Colonic mucosa (tissue), 4 donors: Measurements from ENCODE around the gene SAA4. TPM values are rescaled to one million over a fixed set of nuclear protein-coding genes. Genes with fewer than 3 reads are reported as not detected.
"Not testable (repeated sequence)": the region's sequence is repeated elsewhere in the genome, so short reads cannot be mapped to it uniquely, and the experiment has no call there.

Source experiments
- DNase-seq: peaks from one replicate; pipeline ENCODE4 v3.0.0-alpha.2; 2020
- H3K27ac ChIP-seq: fragments of 200-600 bp; one replicate; pipeline ENCODE4 v1.8.0; 2021
- H3K27me3 ChIP-seq: fragments of 200-600 bp; one replicate; pipeline ENCODE4 v1.8.0; 2021
- H3K36me3 ChIP-seq: fragments of 200-600 bp; one replicate; pipeline ENCODE4 v1.8.0; 2021
- H3K4me1 ChIP-seq: fragments of 200-600 bp; one replicate; pipeline ENCODE4 v1.8.0; 2021; ENCODE audit warnings: mild to moderate bottlenecking
- H3K4me3 ChIP-seq: fragments of 200-600 bp; one replicate; pipeline ENCODE4 v1.8.0; 2021
- H3K9ac ChIP-seq, 2 donors: one replicate each; pipeline ENCODE4 v1.7.0; 2013; ENCODE audit warnings: control low read depth in 2 of 2, low read depth in 2 of 2, low read length in 2 of 2
- H3K9me3 ChIP-seq: fragments of 200-600 bp; one replicate; pipeline ENCODE4 v1.8.0; 2021
- intact Hi-C: fragments of 100-400 bp; cut with DNase I; formaldehyde crosslinking; loops from one replicate; pipeline ENCODE4 v1.14.1; 2022
- total RNA-seq, 2 donors: library from RNA; stranded (reverse); fragmentation: NEBNext Ultra II Directional in 1 of 2; extraction: Animal tissue kit (Norgen Biotek cat#: 25700) in 1 of 2; gene quantifications; one replicate each; pipeline ENCODE4 v1.2.1, GENCODE V29; 2021
- TF ChIP-seq, protein P1 (sequence below): fragments of 200-600 bp; IDR thresholded peaks from one replicate; pipeline ENCODE4 v1.8.0; 2022; ENCODE audit warnings: antibody characterized with exemption, mild to moderate bottlenecking
- donor health status: healthy.
- donor health status: DM: no; HTN: no; CAD: no.
- donor health status: DM: no; HTN: no; CAD: no.

SAA4 gene
- total RNA-seq, 2 donors from 2014 or later = 0.86 TPM; not detected in 1

DNA sequence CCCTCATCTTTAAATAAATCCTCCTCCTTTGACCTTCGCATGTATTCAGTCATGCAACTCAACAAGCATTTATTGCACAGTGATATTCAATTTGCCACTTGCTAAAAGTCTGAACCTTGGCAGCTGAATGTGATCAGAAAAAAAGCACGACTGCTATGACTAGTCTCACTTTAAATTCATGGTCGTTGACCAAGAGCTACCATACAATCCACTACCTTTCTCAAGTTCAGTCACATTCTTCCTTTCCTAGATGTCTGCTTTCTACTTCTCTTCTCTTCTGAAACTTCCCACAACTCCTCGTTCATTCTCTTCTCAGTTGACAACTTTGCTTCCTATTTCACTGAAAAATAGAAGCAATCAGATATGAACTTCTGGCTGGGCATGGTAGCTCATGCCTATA is 27.4 kb upstream of the SAA4 start:
- H3K4me3 ChIP-seq = no peak overlapping the region
- H3K27me3 ChIP-seq = no peaks in the 10 kb centered on the region
- H3K27ac ChIP-seq = no peak overlapping the region
- no peaks in the 10 kb centered on the region for H3K9me3 ChIP-seq
- DNase-seq = no peak
- intact Hi-C loops = no loop called here
- TF ChIP-seq, protein P1, sequence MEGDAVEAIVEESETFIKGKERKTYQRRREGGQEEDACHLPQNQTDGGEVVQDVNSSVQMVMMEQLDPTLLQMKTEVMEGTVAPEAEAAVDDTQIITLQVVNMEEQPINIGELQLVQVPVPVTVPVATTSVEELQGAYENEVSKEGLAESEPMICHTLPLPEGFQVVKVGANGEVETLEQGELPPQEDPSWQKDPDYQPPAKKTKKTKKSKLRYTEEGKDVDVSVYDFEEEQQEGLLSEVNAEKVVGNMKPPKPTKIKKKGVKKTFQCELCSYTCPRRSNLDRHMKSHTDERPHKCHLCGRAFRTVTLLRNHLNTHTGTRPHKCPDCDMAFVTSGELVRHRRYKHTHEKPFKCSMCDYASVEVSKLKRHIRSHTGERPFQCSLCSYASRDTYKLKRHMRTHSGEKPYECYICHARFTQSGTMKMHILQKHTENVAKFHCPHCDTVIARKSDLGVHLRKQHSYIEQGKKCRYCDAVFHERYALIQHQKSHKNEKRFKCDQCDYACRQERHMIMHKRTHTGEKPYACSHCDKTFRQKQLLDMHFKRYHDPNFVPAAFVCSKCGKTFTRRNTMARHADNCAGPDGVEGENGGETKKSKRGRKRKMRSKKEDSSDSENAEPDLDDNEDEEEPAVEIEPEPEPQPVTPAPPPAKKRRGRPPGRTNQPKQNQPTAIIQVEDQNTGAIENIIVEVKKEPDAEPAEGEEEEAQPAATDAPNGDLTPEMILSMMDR = no peak
- no peaks in the 10 kb centered on the region for H3K4me1 ChIP-seq
- no peaks in the 10 kb centered on the region for H3K36me3 ChIP-seq
- H3K9ac ChIP-seq = no peak overlapping the region

GRCh38 chr11:18262681-18263350 is 26.2 kb upstream of the SAA4 start:
- H3K36me3 ChIP-seq, DNase-seq, H3K4me1 ChIP-seq, H3K27ac ChIP-seq, H3K9ac ChIP-seq, H3K27me3 ChIP-seq, H3K4me3 ChIP-seq, H3K9me3 ChIP-seq, intact Hi-C loops: not testable (repeated sequence)

- H3K27me3 ChIP-seq = no peaks in the 10 kb centered on the region
- H3K4me1 ChIP-seq = no peaks in the 10 kb centered on the region
- no peak overlapping the region for H3K27ac ChIP-seq
- no peak overlapping the region for H3K4me3 ChIP-seq
- H3K9ac ChIP-seq = no peak overlapping the region
- H3K36me3 ChIP-seq = no peaks in the 10 kb centered on the region
- H3K9me3 ChIP-seq = no peaks in the 10 kb centered on the region
- TF ChIP-seq, protein P1 = no peak
- DNase-seq = no peak
- intact Hi-C loops = no loop called here
These were observed 25.1 kb upstream of the SAA4 start for GRCh38 chr11:18261721-18262120.

GRCh38 chr11:18259259-18259658 is 22.7 kb upstream of the SAA4 start:
- TF ChIP-seq, protein P1 = no peak
- no peaks in the 10 kb centered on the region for H3K9me3 ChIP-seq
- H3K27ac ChIP-seq = no peak overlapping the region
- intact Hi-C loops = no loop called here
- H3K4me3 ChIP-seq = no peak overlapping the region
- H3K36me3 ChIP-seq = no peaks in the 10 kb centered on the region
- no peaks in the 10 kb centered on the region for H3K4me1 ChIP-seq
- DNase-seq = no peak
- no peaks in the 10 kb centered on the region for H3K27me3 ChIP-seq
- H3K9ac ChIP-seq = no peak overlapping the region

GRCh38 chr11:18254781-18255361 is 18.3 kb upstream of the SAA4 start:
- Histone ChIP-seq H3K27me3 (no peaks in the 10 kb centered on the region), H3K27ac (no peak overlapping the region), H3K36me3 (no peaks in the 10 kb centered on the region), H3K9ac (no peak overlapping the region), H3K9me3 (no peaks in the 10 kb centered on the region), H3K4me1 (no peaks in the 10 kb centered on the region), H3K4me3 (no peak overlapping the region)
- TF ChIP-seq, protein P1 = no peak
- no peak for DNase-seq
- intact Hi-C loops = no loop called here

DNA sequence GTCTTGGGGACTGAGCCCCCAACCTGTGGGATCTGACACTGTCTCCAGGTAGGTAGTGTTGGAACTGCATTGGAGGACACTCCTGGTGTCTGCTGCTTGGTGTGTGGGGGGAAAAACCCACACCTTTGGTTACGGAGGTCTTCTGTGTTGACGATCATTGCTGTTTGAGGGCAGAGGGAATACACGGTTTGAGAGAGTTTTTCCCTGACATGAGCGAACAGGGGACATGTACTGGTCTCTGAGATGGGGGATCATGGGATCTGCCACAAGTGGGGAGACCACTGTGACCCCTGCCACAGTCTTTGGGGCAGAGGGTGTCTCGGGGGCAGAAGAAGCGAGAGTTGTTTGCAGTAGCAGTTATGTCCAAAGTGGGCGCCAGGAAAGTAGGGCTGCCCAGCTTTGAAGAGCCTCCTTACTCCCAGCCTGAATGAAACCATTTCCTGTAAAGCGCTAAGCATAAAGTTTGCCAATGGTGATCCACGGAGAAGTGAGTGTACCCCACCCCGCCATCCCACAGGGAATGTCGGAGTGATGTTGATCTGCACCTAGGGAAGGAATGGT is 17.3 kb upstream of the SAA4 start:
- intact Hi-C loops = no loop called here
- TF ChIP-seq, protein P1 = no peak
- Histone ChIP-seq H3K27ac (no peak overlapping the region), H3K9me3 (no peaks in the 10 kb centered on the region), H3K4me1 (no peaks in the 10 kb centered on the region), H3K4me3 (no peak overlapping the region), H3K36me3 (no peaks in the 10 kb centered on the region), H3K9ac (no peak overlapping the region), H3K27me3 (no peaks in the 10 kb centered on the region)
- no peak for DNase-seq
